ENCODE measurements around the gene WIZ.
A peak's percentile ranks its signal among the peaks of the same experiment; 100 is the strongest.

The WIZ gene

DNA sequence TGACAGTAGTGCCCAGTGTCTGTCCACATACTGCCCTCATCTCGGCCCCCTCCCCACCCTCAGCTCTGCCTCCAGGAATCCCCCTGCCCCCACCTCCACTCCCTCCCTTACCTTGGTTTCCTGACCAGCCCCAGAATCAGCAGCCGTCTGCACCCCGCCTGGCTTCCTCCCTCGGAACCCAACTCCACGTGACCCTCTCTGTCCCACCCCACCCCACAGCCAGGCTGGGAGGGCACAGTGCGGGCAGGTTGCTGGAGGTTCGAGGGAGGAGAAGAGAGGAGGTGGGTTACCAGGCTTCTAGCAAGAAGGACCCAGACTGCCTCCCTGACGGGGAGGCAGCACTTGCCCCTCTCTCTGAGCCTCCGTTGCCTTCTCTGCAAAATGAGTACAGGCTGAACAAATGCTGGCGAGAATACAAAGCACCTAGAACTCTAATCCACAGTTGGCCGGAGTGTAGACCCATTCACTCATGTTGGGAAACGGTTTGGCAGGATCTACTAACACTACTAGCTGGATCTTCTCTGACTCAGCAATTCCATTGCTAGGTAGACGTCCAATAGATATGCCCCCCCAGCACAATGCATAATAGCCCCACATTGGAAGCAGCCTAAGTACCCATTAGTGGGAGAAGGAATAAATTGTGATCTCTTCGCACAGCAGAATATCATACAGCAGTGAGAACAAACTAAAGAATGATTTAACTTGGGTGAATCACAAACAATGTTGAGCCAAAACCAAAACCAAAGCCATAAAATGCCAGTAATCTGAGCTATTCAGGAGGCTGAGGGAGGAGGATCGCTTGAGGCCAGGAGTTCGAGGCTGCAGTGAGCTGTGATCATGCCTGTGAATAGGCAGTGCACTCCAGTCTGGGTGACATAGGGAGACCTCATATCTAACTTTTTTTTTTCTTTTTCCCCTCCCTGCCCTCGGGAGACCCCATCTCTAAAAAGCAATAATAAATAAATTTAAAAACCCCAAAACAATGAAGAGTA lies 14.9 kb upstream of the WIZ start, which contains the start of gene RASAL3:
RASAL3 (minus strand) TSS at position 151 of the 992 bp plus-strand sequence. CDS start 186 bp downstream, outside the sequence.
- DNase-seq (ENCODE audit: low read depth in 2 of 2) = peak; percentile 45 to 54

DNA sequence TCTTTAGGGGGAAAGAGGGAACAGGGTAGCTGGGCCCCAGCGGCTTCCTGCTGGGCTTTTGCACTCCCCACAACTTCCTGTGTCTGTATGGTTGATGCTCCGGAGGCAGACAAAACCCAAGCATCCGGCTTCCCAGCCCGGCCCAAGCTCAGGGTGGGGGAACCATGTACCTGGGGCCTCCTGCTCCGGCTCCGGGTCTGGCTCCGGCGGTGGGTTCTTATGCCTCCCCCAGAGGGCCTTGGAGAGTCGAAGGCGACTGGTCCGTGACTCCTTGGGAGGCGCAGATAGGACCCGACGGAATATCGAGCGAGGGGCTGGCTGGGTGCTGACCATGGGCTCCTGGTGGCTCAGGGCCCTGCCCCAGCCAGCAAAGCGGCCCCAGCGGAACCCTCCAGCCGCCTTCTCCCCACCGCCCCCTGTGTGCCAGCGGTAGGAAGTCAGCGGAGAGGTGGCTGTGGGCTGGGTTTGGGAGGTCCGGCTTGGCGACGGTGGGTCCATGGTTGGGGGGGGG lies 14.2 kb upstream of the WIZ start:
- DNase-seq (ENCODE audit: low read depth in 2 of 2) = peak; percentile 59 to 67

GRCh38 chr19:15461694-15462093 lies 11.9 kb upstream of the WIZ start:
- DNase-seq (ENCODE audit: low read depth in 2 of 2) = no peak

DNA sequence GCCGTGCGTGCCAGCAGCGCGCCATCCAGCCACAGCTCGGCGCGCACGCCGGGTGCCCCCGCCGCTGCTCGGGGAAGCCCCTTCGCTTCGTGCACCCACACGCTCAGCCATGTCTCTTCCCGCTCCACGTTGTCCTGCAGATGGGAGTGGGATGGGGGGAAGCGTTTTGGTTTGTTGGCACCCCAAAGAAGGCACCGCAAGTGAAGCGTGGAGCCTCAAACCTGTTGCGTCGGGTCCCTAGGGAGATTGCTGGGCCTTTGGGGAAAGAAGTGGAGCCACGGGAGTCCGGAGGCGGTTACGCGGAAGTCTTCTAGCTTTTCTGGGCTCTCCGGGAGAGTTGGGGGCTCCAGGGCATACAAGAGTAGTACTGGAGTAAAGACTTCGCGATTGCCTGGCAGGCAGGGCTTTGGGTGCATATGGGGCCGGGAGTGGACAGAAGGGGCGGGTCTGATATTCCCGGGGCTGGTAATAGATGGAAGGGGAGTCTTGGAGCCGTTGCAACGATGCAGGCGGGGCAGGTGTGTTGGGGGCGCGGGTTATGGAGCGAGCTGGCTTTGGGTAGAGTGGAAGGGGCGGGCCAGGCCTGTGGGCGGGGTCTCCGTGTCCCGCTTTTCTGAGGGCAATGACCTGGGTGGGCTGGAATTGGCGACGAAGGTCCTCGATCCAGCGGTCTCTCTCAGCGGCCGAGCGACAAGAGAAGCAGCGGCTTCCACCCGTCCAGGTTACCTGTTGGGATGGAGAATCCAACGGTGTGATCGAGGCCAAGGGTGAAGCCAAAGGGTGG lies 8.1 kb upstream of the WIZ start:
- no peak for DNase-seq (ENCODE audit: low read depth in 2 of 2)

DNA sequence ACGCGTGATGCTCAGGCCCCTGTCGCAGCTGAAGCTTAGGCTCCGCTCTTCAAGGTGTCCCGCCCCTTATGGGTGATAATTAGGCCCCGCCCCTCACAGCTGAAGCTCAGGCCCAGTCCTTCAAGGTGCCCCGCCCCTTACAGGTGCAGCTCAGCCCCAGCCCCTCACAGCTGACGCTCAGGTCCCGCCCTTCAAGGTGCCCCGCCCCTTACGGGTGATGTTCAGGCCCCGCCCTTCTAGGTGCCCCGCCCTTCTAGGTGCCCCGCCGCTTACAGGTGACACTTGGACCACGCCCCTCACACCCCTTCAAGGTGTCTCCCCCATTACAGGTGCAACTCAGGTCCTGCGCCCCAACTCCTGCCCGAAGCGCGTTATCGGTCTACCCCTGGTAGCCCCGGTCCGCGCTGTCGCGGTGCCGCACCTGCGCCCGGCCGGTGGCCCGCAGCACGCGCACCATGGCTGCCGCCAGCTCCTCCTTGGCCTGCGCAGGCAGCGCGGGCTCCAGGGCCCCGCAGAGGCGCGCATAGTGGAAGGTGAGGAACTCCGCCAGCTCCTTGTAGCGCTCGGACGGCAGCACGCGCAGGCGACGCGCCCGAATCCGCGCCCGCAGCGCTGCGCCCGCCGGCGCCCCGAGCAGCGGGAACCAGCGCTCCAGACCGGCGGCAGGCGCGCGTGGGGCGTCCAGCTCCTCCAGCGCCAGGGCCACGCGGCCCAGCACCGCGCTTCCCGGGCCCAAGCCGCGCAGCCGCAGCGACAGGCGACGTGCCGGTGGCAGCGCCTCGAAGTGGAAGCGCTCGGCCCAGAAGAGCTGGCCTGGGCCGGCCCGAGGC lies 7.3 kb upstream of the WIZ start:
- DNase-seq (ENCODE audit: low read depth in 2 of 2) = peak in 1 of 2 donors; percentile 7

DNA sequence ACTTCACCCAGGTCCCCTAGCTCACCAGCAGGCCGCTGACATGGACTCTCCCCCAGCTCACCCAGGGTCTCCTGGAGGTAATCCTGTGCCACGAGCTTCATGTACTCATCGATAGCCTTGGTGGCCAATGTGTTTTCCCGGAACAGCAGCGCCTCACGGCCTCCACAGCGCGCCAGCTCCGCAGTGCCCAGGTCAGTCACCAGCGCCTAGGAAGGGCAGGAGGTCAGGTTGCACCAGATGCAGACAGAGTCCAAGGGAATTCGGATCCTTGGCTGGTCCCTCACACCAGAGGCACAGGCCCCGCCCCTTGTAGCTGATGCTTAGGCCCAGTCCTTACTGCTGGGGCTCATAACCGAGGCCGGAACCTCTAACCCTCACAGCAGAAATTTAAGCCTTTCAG lies 6.7 kb upstream of the WIZ start:
- DNase-seq (ENCODE audit: low read depth in 2 of 2) = no peak

DNA sequence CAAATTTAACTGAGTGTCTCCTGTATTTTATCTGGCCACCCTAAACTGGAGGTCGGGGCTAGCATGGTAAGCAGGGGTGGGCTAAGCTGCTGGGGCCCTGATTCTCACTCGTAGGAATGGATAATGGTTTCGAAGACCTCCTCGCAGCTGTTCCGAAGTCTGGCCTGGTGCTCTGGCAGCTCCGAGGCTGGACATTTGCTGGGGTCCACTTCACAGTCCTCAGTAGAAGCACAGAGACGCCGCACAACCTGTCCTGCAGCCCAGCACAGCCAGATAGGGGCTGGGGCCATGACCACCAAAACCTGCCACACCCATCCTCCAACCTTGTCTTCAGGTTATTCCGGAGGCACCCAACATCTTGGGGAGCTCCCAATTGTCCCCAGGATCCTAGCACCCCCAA lies 6.2 kb upstream of the WIZ start:
- no peak for DNase-seq (ENCODE audit: low read depth in 2 of 2)

DNA sequence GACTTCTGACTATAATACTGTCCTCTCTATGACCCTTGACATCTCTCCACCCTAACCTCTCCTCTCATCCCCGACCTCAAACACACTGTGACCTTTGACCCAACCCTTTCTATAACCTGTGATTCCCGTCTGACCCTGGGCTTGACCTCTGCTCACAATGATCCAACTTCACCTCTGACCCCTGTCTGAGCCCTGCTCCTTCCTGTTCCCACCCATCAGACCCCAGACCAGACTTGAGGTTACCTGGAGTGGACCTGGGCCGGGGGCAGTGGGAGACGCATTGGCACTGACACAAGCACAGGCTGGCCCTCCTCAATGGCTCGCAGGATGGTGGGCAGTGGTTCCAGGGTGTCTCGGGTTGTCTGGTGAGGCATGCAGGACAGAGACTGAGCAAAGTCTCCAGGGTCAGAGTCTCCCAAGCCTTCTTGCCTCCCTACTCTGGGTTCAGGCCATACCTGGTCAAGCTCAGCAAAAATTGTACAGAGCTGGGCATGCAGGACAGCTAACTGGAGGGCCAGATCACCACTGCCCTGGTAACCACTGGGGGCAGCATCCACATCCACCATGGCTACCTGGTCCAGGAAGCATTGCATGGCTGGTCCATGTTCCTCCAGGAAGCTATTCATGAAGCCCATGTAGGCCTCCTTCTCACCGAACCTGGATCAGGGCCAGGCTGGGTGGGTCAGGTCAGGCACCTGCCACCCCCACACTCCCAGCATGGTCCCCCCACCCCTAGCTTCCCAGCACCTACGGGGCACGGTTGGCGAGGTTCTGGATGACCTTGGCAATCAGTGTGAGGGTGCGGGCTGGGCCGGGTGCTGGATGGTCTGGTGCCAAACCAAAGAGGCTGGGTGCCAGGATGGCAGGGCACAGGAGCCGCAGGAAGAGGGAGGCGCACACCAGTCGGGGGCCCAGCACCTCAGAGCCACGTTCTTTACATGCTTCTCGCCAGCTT lies 4.4 kb upstream of the WIZ start:
- DNase-seq (ENCODE audit: low read depth in 2 of 2) = no peak

- no peak for DNase-seq (ENCODE audit: low read depth in 2 of 2)
Observed at GRCh38 chr19:15453091-15453578, 3.4 kb upstream of the WIZ start.

GRCh38 chr19:15452111-15453047 lies 2.6 kb upstream of the WIZ start:
- peak in 1 of 2 donors; percentile 16 for DNase-seq (ENCODE audit: low read depth in 2 of 2)

DNA sequence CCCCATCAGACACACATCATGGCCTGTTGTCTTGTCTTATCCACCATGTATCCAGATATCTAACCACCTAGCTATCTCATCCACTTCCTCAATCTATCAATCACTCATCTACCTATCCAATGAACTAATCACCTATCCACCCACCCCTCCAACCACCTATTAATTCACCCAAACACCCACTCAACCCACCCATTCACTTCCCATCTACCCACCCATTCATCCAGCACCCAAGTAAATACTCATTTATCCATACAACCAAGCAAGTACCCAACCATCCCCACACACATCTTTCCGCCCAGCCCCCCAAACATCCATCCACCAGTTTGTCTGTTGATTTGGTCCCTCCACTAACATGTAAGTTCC lies 753 bp upstream of the WIZ start:
- no peak for DNase-seq (ENCODE audit: low read depth in 2 of 2)

DNA sequence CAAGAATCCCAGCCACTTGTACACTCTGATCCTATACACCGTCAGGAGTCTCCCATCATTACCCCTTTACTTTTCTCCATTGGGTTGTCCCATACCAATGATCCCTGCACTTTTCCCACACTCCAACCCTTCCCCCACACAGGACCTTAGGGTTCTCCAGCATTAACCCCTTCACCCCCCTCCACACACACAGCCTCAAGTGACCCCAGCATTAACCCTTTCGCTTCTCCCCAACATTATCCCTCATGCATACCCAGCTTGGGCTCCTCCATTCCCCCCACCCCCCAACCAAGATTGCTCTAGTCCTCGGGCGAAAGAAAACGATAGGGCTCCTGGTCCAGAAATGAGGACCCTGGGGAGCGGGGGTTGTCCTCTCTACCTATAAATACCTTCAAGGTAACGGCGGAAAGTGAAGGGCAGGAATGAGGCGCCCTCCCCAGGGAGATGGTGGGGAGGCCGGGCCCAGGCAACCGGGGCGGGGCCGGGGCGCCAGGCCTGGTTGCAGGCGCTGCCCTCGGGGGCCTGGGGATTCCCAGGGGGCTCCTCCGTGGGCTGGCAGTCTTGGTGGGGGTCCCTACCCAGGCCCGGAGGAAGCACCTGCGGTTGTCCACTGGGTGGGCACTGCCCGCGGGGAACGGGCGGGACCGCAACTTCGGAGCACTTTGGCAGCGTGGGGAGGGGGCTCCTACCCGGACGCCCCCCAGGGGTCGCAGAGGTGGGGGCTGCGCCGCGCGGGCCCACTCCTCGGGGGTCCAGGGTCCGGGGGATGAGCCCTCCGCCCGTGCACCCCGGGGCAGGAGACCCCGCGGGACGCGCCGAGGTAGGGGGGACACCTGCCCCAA lies 757 bp downstream of the WIZ start:
- no peak for DNase-seq (ENCODE audit: low read depth in 2 of 2)

DNA sequence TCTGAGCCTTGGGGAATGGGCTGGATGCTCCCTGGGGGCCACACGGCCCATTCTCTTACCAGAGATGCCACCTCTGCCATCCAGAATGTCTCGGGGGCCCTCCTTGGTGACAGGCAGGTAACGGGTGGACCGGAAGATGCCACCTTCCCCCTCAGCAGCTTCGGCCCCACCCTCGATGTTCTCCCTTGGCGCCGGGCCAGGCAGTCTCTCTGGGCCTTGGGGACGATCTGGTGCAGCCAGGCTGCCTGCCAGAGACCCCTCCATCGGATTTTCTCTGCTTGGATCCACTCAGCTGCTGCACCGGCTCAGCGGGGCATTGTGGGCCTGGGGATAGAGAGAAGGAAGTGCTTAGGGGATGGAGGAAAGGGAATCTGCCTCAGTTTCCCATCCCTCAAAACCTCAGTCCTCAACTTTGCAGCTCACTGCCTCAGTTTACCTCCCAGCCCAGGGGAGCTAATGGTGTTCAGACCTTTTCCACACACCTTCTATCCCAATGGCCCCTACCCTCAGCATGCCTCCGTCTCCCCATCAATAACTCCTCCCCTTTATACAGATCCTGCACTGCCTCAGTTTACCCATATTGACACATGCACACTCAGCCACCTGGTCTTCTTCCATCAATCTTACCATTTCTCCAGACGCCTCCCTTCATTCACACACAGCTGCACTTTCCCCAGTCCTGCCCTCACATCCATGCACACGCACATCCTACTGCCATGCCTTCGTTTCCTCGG lies 1.5 kb downstream of the WIZ start:
- DNase-seq (ENCODE audit: low read depth in 2 of 2) = no peak

DNA sequence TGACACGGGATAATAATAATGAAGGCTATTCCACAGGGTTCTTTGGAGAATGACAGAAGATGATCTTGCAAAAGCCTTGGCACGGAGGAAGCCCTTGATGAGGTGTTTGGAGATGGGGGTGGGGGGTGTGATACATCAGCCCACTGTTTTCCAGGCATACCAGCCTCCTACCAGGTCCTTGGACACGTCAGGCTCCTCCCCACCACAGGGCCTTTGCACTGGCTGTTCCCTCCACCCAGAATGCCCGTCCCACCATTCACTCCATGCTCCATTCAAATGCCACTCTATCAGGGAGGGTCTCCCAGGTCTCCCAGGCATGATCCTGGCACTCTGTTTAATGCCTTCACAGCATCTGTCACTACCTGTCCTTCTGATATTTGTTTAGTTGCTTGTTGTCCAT lies 2.7 kb downstream of the WIZ start:
- no peak for DNase-seq (ENCODE audit: low read depth in 2 of 2)

DNA sequence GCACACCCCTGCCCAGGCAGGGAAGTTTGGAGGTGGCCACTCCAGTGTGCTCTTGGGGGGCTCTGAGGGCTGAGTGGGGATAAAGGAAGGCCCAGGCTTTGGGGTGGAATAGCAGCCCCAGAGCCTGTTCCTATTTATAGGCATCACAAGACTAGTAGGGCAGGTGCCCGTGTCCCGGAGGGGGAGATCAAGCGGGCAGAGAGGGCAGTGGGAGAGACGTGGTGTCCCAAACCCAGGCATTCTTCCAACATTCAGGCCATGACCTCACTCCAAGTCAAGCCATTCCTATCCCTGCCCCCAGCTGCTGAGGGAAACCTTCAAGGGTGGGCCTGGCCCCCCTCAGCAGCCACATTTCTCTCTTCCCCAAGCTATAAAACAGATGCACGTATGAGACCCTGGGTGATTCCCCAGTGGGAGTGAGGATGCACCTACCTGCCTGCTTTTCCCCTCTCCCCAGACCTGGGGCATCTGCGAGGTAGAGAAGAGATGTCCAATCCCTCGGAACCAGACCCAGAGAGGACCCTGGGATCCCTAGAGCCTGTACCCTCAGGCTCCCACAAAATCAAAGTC lies 3.9 kb downstream of the WIZ start:
- DNase-seq (ENCODE audit: low read depth in 2 of 2) = no peak

DNA sequence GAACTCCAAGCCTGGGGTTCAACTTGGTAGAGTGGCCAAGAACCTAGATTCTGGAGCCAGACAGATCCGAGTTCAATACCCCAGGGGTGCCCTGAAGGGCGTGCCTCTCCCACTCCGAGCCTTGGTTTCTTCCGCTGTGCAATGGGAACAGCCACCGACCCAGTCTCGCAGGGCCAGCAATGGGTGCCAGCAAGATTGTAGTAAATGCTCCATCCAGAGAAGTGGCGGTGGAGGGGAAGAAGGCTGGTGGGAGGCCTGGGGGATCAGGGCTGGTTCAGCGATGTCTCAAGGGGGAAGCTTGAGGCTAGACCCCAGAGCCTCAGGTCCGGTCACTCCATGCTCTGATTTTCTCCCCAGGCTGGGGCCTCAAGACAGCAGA lies 4.5 kb downstream of the WIZ start:
- DNase-seq (ENCODE audit: low read depth in 2 of 2) = no peak

- DNase-seq (ENCODE audit: low read depth in 2 of 2) = no peak
Observed at GRCh38 chr19:15444505-15445226, 5.1 kb downstream of the WIZ start.
